ENCODE data around the gene IL20RB. TPM values are rescaled to one million over a fixed set of nuclear protein-coding genes. Genes with fewer than 3 reads are reported as not detected.

Gene IL20RB
- total and polyA plus RNA-seq, 2 of the 13 experiments (the other 11 are each of a cell fraction or from before 2014, with no cell fraction given): 0.22 to 0.32 TPM

- TF ChIP-seq ZBTB40 (IDR thresholded peaks at IDR 0.05) (no peak), ZBTB40 (CRISPR knock-in tag; IDR thresholded peaks at IDR 0.05) (no peak), PPARG (CRISPR knock-in tag; conservative IDR thresholded peaks at IDR 0.05) (no peak), RERE (CRISPR knock-in tag; IDR thresholded peaks at IDR 0.05; ENCODE audit: low read depth) (no peak), ELF4 (CRISPR knock-in tag; IDR thresholded peaks at IDR 0.05; ENCODE audit: borderline replicate concordance) (no peak), TARDBP (CRISPR knock-in tag; IDR thresholded peaks at IDR 0.05) (no peak), HMG20B (CRISPR knock-in tag; conservative IDR thresholded peaks at IDR 0.05) (no peak), MIER3 (CRISPR knock-in tag; IDR thresholded peaks at IDR 0.05; ENCODE audit: borderline replicate concordance) (no peak)
- TF ChIP-seq, protein P1, sequence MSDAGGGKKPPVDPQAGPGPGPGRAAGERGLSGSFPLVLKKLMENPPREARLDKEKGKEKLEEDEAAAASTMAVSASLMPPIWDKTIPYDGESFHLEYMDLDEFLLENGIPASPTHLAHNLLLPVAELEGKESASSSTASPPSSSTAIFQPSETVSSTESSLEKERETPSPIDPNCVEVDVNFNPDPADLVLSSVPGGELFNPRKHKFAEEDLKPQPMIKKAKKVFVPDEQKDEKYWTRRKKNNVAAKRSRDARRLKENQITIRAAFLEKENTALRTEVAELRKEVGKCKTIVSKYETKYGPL (CRISPR knock-in tag; IDR thresholded peaks at IDR 0.05): no peak
- TF ChIP-seq, protein P2, sequence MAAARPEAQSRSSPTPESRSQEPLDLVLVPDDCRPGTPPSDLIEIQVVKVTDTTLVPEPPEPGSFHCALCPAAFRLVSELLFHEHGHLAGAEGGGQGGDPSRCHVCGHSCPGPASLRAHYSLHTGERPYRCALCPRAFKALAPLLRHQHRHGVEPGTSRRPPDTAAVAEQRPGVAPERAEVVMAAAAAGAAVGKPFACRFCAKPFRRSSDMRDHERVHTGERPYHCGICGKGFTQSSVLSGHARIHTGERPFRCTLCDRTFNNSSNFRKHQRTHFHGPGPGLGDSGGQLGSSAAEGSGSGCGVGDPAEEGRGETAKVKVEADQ (CRISPR knock-in tag; IDR thresholded peaks at IDR 0.05; ENCODE audit: borderline replicate concordance): no peak
Observed at GRCh38 chr3:136946978-136947377, 10.8 kb upstream of the IL20RB start (continued).

Measured in HepG2 (cell line).